HG03378 (cell line): Measurements from ENCODE around the gene SOX10.

Experiments
- ATAC-seq: cut with Tn5 transposase; IDR thresholded peaks from one replicate; pipeline ENCODE4 v1.9.1; 2021; ENCODE audit warnings: mild to moderate bottlenecking, moderate library complexity; ENCODE audit not compliant: unreplicated experiment

SOX10 gene

DNA sequence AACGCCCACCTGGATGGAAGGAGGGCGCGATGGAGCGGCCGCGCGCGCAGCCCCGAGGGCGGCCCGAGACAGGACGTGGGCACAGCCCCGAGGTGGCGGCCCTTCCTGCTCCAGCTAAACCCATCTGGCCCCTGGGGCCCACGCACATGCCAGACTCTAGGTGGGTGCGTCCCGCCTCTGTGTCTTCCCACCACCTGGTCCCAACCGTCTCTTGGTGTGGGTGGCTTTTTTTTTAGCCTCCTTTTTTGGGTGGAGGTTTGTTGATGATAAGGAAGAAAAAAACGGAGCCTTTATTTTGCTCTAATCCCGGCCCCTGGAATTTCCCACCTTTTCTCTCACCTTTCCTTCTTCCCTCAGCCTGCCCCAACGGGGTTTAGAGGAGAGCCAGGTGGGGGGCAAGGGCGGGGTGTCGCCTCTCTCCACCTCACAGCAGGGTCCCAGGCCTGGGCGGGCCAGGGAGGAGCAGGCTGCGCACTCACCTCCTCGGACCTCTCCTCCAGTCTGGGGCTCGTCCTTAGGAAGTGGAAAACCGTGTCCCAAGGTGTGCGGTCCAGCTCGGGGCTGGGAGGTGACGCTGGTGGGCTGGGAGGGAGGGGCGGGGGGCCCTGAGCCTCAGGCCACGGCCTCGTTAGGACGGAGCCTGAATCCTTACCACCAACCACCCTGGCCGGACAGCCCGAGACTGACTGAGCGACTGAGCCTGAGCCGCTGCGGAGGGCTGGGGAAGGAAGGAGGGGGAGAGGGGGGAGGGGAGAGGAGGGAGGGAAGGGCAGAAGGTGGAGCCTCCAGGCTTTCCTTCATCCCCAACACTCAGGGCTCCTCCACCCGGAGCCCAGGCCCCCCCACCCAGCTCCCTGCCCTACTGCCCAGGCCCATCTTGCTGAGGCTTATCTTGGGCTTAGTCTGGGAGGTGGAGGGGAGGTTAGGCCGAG is at the start of gene SOX10:
Gene SOX10 (minus strand): TSS at position 696 of the 932 bp plus-strand sequence. CDS start 771 bp downstream, outside the sequence.
- ATAC-seq: no peak

DNA sequence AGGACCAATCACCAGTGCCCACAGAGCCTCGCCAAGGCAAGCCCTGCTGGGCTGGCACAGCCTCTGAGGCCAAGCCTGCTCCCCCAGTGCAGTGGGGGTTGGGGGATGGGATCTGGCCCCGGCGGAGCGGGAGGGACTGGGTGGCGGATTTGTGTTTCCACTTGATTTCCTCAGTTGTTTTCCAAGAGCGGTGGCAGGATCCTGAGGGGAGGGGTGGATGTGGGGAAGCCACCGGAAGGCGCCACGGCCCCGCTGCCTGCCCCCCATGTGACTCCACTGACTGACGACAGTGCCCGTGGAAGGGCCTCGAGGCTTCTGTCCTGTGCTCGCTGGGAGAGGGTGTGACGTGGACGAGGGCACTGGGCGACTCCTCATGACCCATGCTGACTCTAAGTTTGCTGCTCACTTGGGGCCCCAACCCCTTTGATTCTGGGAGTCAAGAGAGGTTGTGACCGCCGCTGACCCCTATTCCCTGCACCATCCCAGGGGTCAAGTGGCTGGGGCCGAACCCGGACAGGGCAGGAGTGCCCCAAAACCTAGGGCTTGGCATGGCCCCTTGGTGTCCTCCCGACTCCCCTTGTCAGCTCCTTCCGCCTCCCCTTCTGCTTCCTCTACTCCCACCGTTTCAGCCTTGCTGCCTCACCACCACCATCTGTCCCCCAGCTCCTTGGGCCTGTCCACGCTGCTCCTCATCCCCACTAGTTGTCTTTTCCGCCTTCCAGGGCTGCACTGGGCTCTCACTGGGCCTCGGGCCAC is 49.3 kb upstream of the SOX10 start:
- no peak for ATAC-seq

DNA sequence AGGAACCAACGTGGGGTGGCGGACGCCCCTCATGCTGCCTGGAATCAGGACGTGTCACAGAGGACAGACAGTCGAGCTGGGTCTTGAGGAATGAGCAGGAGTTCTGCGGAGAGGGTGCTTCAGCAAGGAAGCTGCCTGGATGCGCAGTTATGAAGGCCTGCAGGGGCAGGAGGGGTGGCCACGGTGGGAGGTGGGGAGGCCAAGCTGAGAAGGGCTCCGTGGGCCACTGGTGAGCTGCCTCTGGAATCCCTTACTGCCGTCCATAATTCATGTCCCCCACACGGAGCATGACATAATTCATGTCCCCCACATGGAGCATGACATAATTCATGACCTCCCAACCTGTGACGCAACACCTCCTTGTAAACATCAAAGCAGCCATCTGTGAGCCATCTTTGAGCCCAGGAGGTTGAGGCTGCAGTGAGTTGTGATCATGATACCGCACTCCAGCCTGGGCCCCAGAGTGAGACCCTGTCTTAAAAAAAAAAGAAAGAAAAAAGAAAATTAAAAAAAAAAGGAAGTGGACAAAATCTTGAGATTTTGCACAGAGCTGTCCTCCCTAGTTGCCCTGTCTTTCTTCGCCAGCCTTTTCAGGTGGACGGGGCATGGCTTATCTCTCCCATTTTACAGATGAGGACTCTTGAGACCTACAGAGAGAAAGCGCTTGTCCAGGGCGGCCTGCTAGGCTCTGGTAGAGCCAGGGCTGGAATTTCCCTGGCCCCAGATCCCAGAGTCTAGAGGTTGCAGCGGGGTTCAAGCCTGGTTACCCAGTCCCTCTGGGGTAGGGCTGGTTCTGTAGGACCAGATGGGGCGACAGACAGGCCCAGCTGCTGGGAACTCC is 48.5 kb upstream of the SOX10 start:
- ATAC-seq: no peak

DNA sequence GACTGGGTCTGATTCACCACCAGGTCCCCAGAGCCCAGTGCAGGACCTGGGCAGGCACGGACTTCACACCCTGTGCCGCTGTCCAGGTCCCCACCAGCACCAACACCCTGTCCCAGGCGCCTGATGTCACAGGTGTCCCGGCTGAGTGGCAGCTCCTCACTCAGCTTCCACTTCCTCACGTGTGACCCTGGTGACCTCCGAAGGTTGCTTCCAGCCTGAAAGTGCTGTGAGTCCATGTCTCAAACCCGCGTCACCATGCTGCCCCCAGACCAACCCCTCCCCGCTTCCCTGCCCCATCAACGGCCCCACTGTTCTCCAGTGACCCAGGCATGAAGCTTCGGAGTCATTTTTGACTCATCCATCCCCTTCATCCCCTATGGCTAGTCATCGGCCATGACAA is 47.1 kb upstream of the SOX10 start:
- no peak for ATAC-seq

DNA sequence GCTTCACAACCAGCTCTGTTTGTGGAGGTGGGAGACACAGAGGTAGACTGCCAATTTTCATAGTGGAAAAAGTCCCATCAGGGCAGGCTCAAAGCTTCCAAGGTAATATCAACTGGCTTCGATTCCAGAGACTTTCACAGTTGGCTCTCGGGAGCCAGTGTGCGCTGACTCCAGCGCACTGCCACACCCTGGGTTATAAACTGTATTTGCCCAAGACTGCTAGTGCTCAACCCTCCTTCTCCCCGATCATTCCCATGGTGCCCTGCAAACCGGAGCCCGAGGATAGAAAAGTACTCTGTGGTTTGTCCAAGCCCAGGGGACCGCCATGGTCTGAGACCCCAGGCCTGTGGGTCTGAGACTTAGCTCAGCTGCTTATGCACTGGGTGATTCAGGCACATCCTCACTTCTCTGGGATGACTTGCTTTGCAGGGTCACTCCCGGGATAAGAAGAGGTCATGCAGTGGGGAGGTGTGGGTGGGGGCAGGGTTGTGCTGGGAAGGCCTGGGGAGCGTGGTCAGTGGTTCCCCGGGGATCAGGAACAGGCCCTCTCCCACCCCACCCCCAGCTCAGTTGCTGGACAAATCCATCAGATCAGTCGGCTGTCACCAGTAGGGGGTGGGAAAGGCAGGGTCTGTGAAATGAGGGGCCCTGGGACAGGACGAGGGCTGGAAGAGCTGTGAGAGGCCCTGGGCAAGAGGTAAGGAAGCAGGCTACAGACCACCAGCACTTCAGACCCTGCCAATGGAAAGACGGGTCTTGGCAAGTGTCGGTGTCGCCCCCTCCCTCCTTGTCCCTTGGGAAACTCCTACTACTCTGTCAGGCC is 46.2 kb upstream of the SOX10 start:
- no peak for ATAC-seq

DNA sequence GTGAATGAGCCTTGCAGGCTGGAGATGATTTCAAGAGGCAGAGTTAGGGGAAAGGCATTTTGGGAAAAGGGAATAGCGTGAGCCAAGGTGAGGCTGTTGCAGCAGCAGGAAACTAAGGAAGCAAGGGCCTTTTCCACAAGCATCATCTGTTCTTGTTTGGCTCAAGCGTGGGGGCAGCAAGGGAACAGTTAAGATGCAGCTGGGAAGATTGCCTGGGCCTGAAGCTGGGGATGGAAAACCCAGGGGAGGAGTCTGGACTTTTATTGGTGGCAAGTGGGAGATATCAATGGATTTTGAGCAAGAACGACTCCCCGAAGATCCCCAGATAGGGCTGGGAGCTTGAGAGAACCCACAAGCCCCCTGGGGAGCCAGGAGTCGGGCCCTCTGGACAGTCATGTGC is 45.5 kb upstream of the SOX10 start:
- no peak for ATAC-seq

DNA sequence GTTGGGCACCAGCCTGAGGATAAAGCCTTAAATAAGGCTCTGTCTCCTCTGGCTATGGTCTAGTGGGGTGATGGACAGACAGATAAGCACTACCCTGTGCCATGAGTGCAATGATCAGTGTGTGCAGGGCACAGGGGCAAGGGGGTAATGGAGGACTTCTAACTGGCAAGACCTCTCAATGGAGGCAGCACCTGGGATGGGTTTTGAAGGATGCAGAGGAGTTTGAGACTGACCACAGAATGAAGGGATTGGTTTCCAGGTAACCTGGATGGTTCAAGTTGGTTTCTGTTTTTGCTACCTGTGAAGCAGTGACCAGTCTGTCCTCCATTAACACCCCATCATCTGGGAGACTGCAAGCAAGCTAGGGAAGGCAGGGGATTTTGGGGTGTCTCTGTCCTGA is 45.0 kb upstream of the SOX10 start:
- ATAC-seq: no peak

DNA sequence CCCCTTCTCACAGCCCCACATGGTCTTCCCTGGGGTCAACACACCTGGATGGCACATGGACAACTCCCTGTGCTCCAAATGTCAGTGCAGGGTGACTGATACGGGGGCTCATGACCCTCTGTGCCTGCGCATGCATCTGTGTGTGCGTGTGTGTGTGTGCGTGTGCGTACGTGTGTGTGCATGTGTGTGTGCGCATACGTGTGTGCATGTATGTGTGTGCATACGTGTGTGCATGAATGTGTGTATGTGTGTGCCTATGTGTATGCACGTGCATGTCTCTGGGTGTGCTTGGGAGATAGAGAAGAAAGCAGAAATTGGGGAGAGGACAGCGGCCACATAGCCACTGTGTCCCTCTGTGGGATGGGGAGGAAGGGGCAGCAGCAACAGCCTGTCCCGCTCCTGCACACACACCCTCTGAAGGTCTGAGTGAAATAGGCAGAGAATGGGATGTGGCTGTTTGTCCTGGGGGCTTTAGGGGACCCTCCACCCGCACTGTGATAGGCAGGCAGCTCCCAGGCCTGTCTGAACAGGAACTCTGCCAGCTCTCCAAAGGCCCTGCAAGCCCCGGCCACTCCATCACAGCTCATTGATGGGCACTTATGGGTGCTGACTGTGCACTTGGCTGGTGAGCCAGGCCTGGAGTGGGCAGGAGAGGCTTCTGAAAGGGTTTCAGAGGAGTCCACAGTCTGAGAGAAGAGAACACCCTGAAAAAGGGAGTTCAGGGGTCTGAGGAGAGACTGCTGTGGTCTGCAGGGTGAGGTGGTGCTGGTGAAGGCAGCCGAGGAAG is 44.2 kb upstream of the SOX10 start:
- no peak for ATAC-seq

DNA sequence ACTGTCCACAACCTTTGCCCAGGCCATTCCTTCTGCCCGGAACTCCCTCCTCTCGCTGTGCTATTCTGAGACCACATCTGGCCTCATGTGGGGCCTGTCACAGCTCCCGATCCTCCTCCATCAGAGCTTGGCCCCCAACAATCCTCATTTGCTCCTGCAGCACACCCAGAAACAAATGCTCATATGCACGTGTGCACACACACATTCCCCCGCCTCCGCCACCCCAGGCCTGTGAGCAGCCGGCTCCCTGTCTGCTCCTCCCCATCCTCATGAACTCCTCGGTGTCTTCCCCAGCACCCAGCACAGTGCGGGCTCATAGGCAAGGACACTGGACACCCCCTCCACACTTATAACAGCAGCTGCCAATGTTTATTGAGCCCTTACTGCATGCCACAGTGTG is 43.1 kb upstream of the SOX10 start:
- ATAC-seq: no peak

DNA sequence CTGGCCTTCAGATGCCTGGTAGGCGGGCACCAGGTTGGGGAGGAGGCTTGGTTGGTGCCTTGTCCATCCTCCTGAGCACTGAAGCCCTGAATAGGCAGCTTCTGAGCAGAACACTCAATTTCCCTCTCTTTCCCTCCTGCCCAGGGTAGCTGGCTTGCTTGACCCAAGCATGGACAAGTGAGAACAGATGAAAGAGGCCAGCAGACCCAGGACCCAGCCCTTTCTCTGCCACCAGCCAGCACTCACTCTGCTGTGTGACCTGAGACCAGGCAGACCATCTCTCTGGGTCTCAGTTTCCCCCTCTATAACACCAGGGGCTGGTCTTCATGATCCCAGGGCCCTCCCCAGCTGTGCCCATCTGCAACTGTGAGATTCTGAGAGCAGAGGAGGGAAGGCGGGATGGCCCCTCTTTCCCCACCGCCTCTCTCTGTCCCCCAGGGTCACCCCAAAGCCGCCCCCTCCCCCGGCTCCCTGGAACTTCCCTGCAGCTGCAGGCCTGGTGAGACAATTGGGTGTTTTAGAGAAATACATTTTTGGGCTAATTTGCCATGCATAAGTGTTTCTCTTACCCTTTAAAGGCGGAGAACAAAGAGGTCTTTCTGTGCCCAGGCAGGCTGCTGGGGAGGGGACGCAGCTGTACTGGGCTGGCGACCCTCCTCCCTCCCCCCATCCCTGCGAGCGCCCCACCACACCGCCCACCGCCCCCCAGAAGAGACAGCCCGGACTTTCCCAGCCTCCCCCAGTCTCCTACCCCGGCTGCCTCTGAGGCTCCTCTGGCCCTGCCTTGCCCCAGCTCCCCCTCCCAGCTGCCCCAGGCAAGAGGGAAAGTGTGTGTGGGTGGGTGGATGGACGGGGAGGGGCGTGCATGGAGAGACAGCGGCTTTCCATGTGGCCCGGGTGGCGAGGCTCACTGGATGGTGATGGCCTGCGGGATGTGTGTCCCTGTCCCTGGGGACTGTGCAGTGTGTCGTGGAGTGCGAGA is 42.1 kb upstream of the SOX10 start:
- ATAC-seq: no peak

DNA sequence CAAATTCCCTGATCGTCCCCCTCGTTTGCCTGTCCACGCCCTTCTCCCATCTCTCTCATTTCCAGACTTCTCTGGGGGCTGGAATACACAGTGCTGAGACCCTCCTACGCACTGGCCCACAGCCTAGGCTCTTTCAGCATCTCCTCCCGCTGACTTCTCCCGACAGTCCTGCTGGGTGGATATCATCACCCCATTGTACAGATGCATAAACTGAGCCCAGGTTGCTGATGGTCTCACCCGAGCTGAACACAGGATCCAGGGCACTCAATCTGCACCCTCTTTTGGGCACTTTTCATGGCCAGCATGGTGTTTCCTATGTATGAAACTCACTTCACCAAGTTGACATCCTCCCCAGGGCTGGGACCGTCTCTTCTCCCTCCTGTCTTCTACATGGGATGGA is 41.2 kb upstream of the SOX10 start:
- ATAC-seq: no peak

DNA sequence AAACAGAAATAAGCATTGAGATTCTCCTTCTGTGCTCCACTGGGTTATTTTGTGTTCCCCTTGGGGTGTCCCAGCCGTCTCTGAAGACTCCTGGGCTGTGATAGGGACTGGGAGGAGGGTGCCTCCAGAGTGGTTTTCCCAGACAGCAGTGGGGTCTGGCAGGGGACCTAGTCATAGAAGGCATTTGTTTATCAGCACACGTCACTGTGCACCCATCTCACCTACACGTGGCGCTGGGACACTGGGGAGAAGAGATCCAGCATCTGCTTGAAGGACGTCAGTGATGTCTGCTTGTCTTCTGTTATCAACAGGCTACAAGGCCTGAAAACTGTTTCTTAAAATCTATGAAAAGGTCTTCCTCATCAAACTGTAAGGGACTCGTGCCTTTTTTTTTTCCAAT is 38.7 kb upstream of the SOX10 start:
- ATAC-seq: no peak

DNA sequence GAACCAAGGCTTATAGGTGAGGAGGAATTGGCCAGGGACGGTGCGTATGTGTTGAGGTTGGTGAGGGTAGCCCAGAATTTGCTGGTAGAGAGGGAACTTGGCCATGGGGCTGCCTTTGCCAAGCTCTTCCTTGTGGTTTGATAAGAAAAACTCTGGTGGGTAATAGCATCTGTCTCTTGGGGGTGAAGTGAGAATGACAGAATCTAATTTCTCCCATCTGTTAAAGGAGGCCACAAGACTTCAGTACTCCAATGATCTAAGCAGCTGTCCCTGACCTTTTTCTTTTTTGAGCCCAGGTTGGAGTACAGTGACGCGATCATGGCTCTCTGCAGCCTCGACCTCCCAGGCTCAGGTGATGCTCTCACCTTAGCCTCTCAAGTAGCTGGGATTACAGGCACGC is 36.9 kb upstream of the SOX10 start:
- no peak for ATAC-seq

DNA sequence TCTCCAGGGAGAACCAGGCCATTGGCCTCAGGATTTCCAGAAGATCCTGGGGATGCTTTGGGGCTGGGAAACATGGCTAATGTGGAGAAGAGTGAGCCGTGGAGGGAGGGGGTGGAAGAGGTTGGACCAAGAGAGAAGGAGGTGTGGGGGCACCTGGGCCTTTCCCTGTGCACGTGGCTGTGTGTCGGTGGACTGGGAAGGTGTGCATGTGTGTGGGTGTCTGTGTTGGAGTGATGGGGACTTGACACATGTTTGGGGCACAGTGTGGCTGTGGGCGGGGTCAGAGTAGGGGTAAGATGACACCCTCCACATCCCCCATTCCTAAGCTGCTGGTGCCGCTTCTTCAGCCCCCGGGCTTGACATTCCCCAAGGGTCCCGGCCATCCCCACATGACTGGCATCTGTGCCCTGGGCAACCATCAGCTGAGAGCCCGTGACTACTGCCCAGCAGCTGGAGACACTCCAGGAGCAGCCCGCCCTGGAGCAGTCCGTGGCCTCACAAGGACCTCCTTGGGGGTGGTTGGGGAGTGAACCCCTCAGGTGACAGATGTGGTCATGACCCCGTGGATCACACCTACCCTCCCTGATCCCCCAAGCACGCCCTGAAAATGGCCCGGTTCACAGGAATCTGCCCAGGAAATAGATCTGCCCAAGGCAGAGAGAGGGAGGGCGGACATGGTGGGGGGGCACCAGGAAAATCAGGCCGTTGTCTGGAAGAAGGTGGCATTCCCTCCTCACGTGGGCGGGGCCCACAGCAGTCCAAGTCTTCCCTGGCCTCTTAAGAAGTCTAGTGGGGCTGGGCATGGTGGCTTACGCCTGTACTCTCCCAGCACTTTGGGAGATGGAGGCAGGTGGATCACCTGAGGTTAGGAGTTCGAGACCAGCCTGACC is 34.8 kb upstream of the SOX10 start:
- ATAC-seq: no peak

DNA sequence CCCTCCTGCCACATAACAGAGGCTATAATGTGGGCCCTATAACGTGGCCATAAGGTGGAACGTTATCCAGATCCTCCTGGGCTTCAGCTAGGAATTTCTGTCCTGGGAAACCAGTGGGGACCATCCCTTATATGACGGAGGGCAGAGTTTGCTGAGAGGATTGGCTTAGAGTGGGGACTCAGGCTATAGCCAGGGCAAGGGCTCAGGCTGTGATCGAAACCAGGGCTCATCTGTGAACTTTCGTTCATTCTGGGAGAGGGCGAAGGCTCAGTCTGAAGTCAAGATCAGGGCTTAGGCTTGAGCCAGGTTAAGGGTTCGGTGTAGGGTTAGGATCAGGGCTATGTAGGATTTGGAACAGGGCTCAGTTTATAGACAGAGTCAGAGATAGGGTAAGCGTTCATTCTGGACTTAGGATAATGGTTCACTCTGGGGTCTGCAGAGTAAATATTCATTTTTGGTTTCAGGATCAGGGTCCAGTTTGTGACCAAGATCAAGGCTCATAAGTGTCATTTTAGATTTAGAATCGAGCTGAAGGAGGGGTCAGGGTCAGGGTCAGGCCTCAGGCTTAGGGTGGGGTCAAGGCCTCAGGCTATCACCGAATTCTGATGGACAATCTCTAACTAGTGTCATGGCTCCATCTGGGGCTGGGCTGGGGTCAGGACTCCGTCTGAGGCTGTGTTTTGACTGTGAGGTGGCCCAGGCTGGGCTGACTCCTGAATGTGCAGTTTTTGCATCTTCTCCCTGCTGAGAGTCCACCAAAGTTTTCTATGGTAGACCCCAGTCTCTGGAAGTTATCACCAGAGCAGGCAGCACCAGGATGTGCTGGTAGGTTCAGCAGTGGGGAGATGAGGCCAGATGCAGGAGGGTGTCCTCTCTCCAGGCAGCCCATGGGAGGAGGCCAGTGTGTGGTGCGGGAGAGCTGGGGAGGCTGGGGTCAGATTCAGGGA is 33.9 kb upstream of the SOX10 start:
- ATAC-seq: no peak

DNA sequence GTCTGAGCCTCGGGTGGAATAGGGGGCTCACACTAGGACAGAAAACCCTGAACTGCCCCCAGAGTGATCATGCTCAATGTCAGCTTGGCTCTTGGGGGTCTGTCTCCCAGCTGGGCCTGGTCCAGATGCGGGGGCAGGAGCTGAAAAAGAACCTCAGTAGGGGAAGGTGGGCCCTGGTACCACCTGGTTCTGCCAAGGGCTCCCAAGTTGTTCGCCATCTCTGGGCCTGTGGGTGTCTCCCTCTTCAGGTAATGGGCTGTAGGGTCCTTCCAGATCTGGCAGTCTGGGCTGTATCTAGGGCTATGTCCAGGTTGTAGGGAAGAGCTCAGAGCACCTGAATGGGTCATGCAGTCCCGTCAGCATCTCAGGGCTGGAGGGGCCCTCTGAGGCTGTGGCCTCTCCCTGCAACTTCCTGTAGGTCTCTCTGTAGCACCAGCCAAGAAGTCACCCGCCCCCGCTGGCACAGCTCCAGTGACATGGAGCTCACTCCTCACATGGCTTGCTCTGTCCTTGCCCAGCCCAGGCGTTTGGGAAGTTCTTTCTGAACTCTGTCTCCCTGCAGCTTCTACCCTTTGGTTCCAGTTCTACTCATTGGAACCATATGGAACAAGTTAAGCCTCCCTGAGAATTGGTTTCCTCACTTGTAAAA is 33.0 kb upstream of the SOX10 start:
- no peak for ATAC-seq
